Naive thymus-derived CD4-positive, alpha-beta T cell (primary cell): ENCODE measurements around the gene NBPF19. TPM values are rescaled to one million over a fixed set of nuclear protein-coding genes. Genes with fewer than 3 reads are reported as not detected.
"Not testable (repeated sequence)": the region's sequence is repeated elsewhere in the genome, so short reads cannot be mapped to it uniquely, and the experiment has no call there.

Experiments used
- ATAC-seq: fragments of 150-1000 bp; cut with Tn5 transposase; 2 replicates; pipeline ENCODE4 v1.10.0; 2021; ENCODE audit warnings: mild to moderate bottlenecking, moderate library complexity
- CTCF ChIA-PET: fragments of 350-600 bp; sonication (Branson Sonifier 250); formaldehyde crosslinking; loops from one replicate; lab custom pipeline; 2021; ENCODE audit warnings: antibody characterized with exemption; lab: Charles Lee
- POLR2A ChIA-PET: fragments of 350-600 bp; sonication (Branson Sonifier 250); formaldehyde crosslinking; loops from one replicate; lab custom pipeline; 2021; ENCODE audit warnings: antibody characterized with exemption, inconsistent platforms; lab: Charles Lee
- DNase-seq, 9 donors: peaks; one replicate each; pipeline versions ENCODE4 v3.0.0 to v3.0.0-alpha.2; 2020 to 2022; ENCODE audit warnings: mixed read lengths in 1 of 9
- H3K27ac ChIP-seq: one replicate; pipeline ENCODE4 v1.7.0; 2013; ENCODE audit warnings: mild to moderate bottlenecking, low read depth, low read length, moderate library complexity
- H3K27me3 ChIP-seq, 2 donors: one replicate each; pipeline ENCODE4 v1.7.0; 2013; ENCODE audit warnings: low read length in 2 of 2, mild to moderate bottlenecking in 2 of 2, moderate library complexity in 2 of 2; ENCODE audit not compliant: control insufficient read depth in 2 of 2, insufficient read depth in 2 of 2
- H3K36me3 ChIP-seq, 3 experiments: 1 replicate in 2 of 3; 2 replicates in 1 of 3; pipeline ENCODE4 v1.7.0; 2013; ENCODE audit warnings: low read length in 3 of 3, mild to moderate bottlenecking in 3 of 3, moderate library complexity in 1 of 3; ENCODE audit not compliant: insufficient read depth in 3 of 3, control insufficient read depth in 2 of 3
- H3K4me1 ChIP-seq, 2 donors: one replicate each; pipeline ENCODE4 v1.7.0; 2013; ENCODE audit warnings: low read length in 2 of 2, mild to moderate bottlenecking in 2 of 2, moderate library complexity in 1 of 2; ENCODE audit not compliant: control insufficient read depth in 2 of 2, insufficient read depth in 2 of 2
- H3K4me3 ChIP-seq: 2 replicates; pipeline ENCODE4 v1.7.0; 2013; ENCODE audit warnings: mild to moderate bottlenecking, low read length
- H3K9me3 ChIP-seq, 3 experiments: 1 replicate in 2 of 3; 2 replicates in 1 of 3; pipeline ENCODE4 v1.7.0; 2013; ENCODE audit warnings: low read length in 3 of 3; ENCODE audit not compliant: control insufficient read depth in 2 of 3
- H3K27ac Mint-ChIP-seq, 9 donors: one replicate each; pipeline ENCODE4 v1.8.0; 2020 to 2022; ENCODE audit warnings: mixed read lengths in 9 of 9, mild to moderate bottlenecking in 8 of 9, moderate library complexity in 5 of 9, inconsistent platforms in 2 of 9
- H3K27me3 Mint-ChIP-seq, 5 donors: one replicate each; pipeline ENCODE4 v1.8.0; 2021 to 2022; ENCODE audit warnings: mixed read lengths in 5 of 5, mild to moderate bottlenecking in 1 of 5
- H3K36me3 Mint-ChIP-seq, 5 donors: one replicate each; pipeline ENCODE4 v1.8.0; 2020 to 2022; ENCODE audit warnings: mixed read lengths in 5 of 5, mild to moderate bottlenecking in 3 of 5, inconsistent platforms in 1 of 5
- H3K4me1 Mint-ChIP-seq, 7 donors: one replicate each; pipeline ENCODE4 v1.8.0; 2020 to 2022; ENCODE audit warnings: mixed read lengths in 7 of 7, mild to moderate bottlenecking in 3 of 7, inconsistent platforms in 1 of 7
- H3K4me3 Mint-ChIP-seq, 10 donors: one replicate each; pipeline ENCODE4 v1.8.0; 2020 to 2022; ENCODE audit warnings: mild to moderate bottlenecking in 10 of 10, mixed read lengths in 10 of 10, moderate library complexity in 6 of 10, inconsistent platforms in 2 of 10
- H3K9me3 Mint-ChIP-seq, 11 donors: one replicate each; pipeline ENCODE4 v1.8.0; 2020 to 2022; ENCODE audit warnings: mixed read lengths in 11 of 11, mild to moderate bottlenecking in 4 of 11, inconsistent platforms in 1 of 11, moderate library complexity in 1 of 11
- intact Hi-C, 2 donors: fragments of 100-400 bp; cut with micrococcal nuclease; formaldehyde crosslinking; loops; one replicate each; pipeline ENCODE4 v1.15.1; 2023
- polyA plus RNA-seq, 2 donors: library from polyadenylated mRNA; unstranded; fragments of 300-500 nt; fragmentation: Illumina TruSeq; gene quantifications; one replicate each; pipeline ENCODE4 v1.2.3, GENCODE V29; 2021
- total RNA-seq, 6 experiments: library from RNA in 5 of 6; stranded (reverse) in 5 of 6; gene quantifications; 1 replicate in 5 of 6; 2 replicates in 1 of 6; pipeline ENCODE4 v1.2.3 and lab custom pipeline; 2021 to 2026

The NBPF19 gene, protein sequence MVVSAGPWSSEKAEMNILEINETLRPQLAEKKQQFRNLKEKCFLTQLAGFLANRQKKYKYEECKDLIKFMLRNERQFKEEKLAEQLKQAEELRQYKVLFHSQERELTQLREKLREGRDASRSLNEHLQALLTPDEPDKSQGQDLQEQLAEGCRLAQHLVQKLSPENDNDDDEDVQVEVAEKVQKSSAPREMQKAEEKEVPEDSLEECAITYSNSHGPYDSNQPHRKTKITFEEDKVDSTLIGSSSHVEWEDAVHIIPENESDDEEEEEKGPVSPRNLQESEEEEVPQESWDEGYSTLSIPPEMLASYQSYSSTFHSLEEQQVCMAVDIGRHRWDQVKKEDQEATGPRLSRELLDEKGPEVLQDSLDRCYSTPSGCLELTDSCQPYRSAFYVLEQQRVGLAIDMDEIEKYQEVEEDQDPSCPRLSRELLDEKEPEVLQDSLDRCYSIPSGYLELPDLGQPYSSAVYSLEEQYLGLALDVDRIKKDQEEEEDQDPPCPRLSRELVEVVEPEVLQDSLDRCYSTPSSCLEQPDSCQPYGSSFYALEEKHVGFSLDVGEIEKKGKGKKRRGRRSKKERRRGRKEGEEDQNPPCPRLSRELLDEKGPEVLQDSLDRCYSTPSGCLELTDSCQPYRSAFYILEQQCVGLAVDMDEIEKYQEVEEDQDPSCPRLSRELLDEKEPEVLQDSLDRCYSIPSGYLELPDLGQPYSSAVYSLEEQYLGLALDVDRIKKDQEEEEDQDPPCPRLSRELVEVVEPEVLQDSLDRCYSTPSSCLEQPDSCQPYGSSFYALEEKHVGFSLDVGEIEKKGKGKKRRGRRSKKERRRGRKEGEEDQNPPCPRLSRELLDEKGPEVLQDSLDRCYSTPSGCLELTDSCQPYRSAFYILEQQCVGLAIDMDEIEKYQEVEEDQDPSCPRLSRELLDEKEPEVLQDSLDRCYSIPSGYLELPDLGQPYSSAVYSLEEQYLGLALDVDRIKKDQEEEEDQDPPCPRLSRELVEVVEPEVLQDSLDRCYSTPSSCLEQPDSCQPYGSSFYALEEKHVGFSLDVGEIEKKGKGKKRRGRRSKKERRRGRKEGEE (N-terminal part only)
- 100 to 1,000 TPM in 1 of 5 experiments, 10 to 100 TPM in 4; 35.2 to 103 (median 97.2) TPM for total RNA-seq
- 1 to 10 TPM; 2.6 to 8.7 TPM for polyA plus RNA-seq
- 5.9 reads per million, percentile 27 among the genes with 10 or more reads in this experiment for total RNA-seq (lab: John Stamatoyannopoulos, UW)

- H3K27me3 Mint-ChIP-seq, H3K4me1 Mint-ChIP-seq, CTCF ChIA-PET, H3K9me3 Mint-ChIP-seq, H3K4me3 ChIP-seq, H3K9me3 ChIP-seq, H3K36me3 Mint-ChIP-seq, H3K4me1 ChIP-seq, H3K4me3 Mint-ChIP-seq, H3K27me3 ChIP-seq, H3K27ac Mint-ChIP-seq, ATAC-seq, H3K27ac ChIP-seq, intact Hi-C loops, POLR2A ChIA-PET, DNase-seq, H3K36me3 ChIP-seq: not testable (repeated sequence)
Measured at GRCh38 chr1:149474745-149475144, at the start of gene NBPF19. Gene NBPF19, plus strand, starts transcription at chr1:149475045. Its CDS starts 888 bp downstream, at chr1:149475933.

DNA sequence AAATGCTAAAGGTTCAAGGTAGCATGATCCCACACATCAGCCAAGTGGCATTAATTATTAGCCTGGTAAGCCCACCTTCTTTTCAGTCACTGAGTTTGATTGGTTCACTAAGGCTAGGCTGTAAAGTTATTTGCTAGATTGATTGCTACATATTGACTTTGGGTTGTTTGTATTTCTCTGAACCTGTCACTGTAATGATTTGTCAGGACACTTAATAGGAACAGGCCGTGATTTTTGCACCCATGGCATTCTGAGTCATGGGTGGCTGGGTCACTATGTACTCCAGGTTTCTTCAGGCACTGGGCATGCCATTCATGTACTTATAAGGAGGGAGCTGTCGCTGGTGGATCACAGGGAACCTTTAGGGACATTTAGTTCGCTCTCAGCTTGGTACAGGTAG, 46.5 kb upstream of the NBPF19 start:
- H3K4me1 ChIP-seq, H3K36me3 ChIP-seq, H3K27ac ChIP-seq, ATAC-seq, H3K27me3 Mint-ChIP-seq, H3K9me3 ChIP-seq, intact Hi-C loops, DNase-seq, H3K36me3 Mint-ChIP-seq, POLR2A ChIA-PET, H3K4me3 ChIP-seq, H3K27me3 ChIP-seq, H3K27ac Mint-ChIP-seq, H3K9me3 Mint-ChIP-seq, CTCF ChIA-PET, H3K4me3 Mint-ChIP-seq: not testable (repeated sequence)
- H3K4me1 Mint-ChIP-seq = peaks cover 0 to 14% (median 7%) of the 10 kb centered on the region in 7 donors

- intact Hi-C loops, H3K9me3 ChIP-seq, H3K36me3 Mint-ChIP-seq, H3K27me3 Mint-ChIP-seq, H3K4me3 ChIP-seq, H3K27ac Mint-ChIP-seq, H3K36me3 ChIP-seq, H3K9me3 Mint-ChIP-seq, H3K27me3 ChIP-seq, ATAC-seq, POLR2A ChIA-PET, DNase-seq, H3K27ac ChIP-seq, H3K4me1 ChIP-seq, CTCF ChIA-PET: not testable (repeated sequence)
- Mint-ChIP-seq H3K4me3 (peak overlapping the region in 2 of 10 donors; percentile 38 to 45), H3K4me1 (peaks cover 0 to 31% (median 22%) of the 10 kb centered on the region in 7 donors)
Measured at GRCh38 chr1:149445451-149445850, 29.4 kb upstream of the NBPF19 start.

DNA sequence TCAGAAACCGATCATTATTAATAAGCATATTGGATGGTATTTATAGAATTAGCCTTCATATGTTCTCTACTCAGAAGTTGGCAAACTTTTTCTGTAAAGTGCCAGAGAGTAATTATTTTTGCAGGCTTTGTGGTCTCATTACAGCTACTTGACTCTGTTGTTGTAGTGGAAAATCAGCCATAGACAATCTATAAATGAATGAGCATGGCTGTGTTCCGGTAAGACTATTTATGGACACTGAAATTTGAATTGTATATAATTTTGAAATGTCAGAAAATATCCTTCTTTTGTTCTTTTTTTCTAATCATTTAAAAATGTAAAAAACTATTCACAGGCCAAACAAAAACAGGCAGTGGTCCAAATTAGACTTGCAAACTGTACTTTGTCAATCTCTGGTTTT, 22.6 kb upstream of the NBPF19 start:
- H3K4me1 ChIP-seq, intact Hi-C loops, H3K4me3 Mint-ChIP-seq, H3K36me3 Mint-ChIP-seq, H3K4me3 ChIP-seq, H3K27ac ChIP-seq, H3K36me3 ChIP-seq, DNase-seq, H3K9me3 ChIP-seq, H3K27me3 ChIP-seq, ATAC-seq, H3K27ac Mint-ChIP-seq, POLR2A ChIA-PET, CTCF ChIA-PET, H3K27me3 Mint-ChIP-seq, H3K9me3 Mint-ChIP-seq: not testable (repeated sequence)
- H3K4me1 Mint-ChIP-seq = peaks cover 0 to 11% (median 7%) of the 10 kb centered on the region in 7 donors

GRCh38 chr1:149452652-149453051, 22.2 kb upstream of the NBPF19 start:
- H3K4me1 Mint-ChIP-seq = peaks cover 0 to 11% (median 7%) of the 10 kb centered on the region in 7 donors
- H3K27ac Mint-ChIP-seq, H3K27me3 Mint-ChIP-seq, H3K27me3 ChIP-seq, H3K27ac ChIP-seq, H3K4me3 Mint-ChIP-seq, CTCF ChIA-PET, DNase-seq, POLR2A ChIA-PET, intact Hi-C loops, H3K36me3 Mint-ChIP-seq, H3K36me3 ChIP-seq, H3K9me3 Mint-ChIP-seq, H3K4me1 ChIP-seq, H3K9me3 ChIP-seq, H3K4me3 ChIP-seq, ATAC-seq: not testable (repeated sequence)

DNA sequence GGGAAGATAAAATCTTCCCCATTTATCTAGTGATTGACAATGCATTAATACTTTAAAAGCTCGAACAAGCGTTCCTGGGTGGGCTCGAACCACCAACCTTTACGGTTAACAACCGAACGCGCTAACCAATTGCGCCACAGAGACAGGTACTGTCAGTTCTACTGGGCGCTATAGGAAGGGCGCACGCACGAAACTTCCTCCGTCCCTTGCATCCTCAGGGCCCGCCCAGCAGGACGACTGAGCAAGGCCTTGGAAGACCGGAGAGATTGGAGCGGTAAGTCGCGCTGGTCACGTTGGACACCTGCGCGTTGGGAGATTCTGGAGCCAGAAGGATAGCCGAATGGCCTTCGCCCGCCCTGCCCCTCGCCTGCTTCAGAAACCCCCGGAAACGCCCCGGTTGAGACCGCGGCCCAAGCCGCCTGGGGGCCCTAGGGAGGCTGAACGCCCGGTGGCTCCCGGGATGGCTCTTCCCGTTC, 83.5 kb downstream of the NBPF19 start:
- POLR2A ChIA-PET, H3K36me3 ChIP-seq, intact Hi-C loops, H3K9me3 Mint-ChIP-seq, H3K27me3 Mint-ChIP-seq, H3K9me3 ChIP-seq, H3K4me1 ChIP-seq, H3K27me3 ChIP-seq, ATAC-seq, CTCF ChIA-PET, H3K36me3 Mint-ChIP-seq: not testable (repeated sequence)
- peak overlapping the region; percentile 65 for H3K27ac ChIP-seq
- peak overlapping the region; percentile 63 for H3K4me3 ChIP-seq
- DNase-seq = peak; percentile 45 to 67 (median 60)
- peak overlapping the region; percentile 75 to 92 (median 88) for H3K4me3 Mint-ChIP-seq
- peak overlapping the region; percentile 84 to 97 (median 92) for H3K27ac Mint-ChIP-seq
- H3K4me1 Mint-ChIP-seq = peaks cover 0 to 17% (median 3%) of the 10 kb centered on the region in 7 donors
